ENCODE data around the gene CAPN7. TPM values are rescaled to one million over a fixed set of nuclear protein-coding genes. Genes with fewer than 3 reads are reported as not detected.

The CAPN7 gene
- polyA plus RNA-seq, 3 donors, result 11.7 to 20.8 (median 14.7) TPM

DNA sequence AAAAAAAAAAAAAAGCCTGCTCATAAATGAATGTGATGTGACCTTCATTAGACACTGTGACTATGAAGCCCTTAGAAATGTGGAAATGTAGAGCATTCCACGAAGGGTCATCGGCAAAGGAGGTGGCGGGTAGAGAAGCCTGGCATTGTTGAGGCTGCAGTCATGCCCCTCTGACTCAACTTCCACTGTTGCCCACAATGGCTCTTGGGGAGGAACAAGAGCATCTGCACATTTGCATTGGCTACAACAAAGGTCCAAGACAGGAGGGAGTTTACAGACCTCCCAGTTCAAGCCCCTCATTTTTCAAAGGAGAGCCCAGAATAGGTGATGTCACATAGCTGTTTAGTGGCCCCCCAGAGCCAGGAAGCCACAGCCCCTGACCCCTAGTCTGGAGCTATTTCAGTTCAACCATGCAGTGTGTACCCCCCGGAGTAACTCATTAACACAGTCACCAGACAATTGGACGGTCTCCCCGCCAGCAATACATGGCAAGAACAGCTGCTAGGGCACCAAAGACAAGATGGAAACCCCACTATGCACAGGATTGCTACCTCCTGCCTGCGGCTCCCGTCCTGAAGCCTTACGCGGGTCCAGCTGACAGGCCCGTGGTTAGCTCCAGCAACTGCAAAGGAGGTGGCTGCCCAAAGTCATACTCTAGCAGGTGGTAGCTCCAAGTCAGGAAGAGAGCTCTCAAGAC lies 70.1 kb downstream of the CAPN7 start:
- peaks cover 55 to 61% of the 10 kb centered on the region in 2 donors for H3K4me1 ChIP-seq (ENCODE audit: control insufficient read depth in 1 of 2, insufficient read depth in 2 of 2, low read length in 2 of 2)
- intact Hi-C loops (cut with micrococcal nuclease), result no loop called here
- DNase-seq, result peak; percentile 29 to 80 (median 36)
- H3K79me2 ChIP-seq (ENCODE audit: insufficient read depth, low read length), result peaks cover 12% of the 10 kb centered on the region
- no peak overlapping the region for H3K9ac ChIP-seq (ENCODE audit: insufficient read depth, low read length, poor library complexity, severe bottlenecking)
- Mint-ChIP-seq H3K9me3 (peaks cover 0 to 5% (median 0%) of the 10 kb centered on the region in 7 donors), H3K27ac (peak overlapping the region in 4 of 7 donors; percentile 21 to 87 (median 66)), H3K27me3 (ENCODE audit: low read depth in 3 of 3) (peaks cover 0 to 4% (median 3%) of the 10 kb centered on the region in 3 donors), H3K4me3 (no peak overlapping the region), H3K4me1 (peaks cover 63% of the 10 kb centered on the region), H3K36me3 (peaks cover 52 to 63% of the 10 kb centered on the region in 2 donors)
- no peaks in the 10 kb centered on the region for H3K27me3 ChIP-seq (ENCODE audit: control insufficient read depth in 2 of 2, insufficient read depth in 2 of 2, low read length in 2 of 2)
- no peak overlapping the region for H2AFZ ChIP-seq (ENCODE audit: insufficient read depth, low read depth, low read length, poor library complexity, severe bottlenecking)
- H3K27ac ChIP-seq (ENCODE audit: low read depth in 1 of 2, low read length in 2 of 2), result no peak overlapping the region
- H3K9me3 ChIP-seq (replicated peaks in 1 of 2; ENCODE audit: control insufficient read depth in 1 of 2, insufficient read depth in 1 of 2, low read length in 2 of 2), result no peaks in the 10 kb centered on the region
- WGBS (ENCODE audit: insufficient coverage), result 75% methylated on average over 9 of the region's 11 CpGs
- H4K20me1 ChIP-seq (ENCODE audit: insufficient read depth, low read length), result no peaks in the 10 kb centered on the region
- H3K4me3 ChIP-seq (replicated peaks in 1 of 3; ENCODE audit: low read depth in 2 of 3, low read length in 3 of 3), result no peak overlapping the region
- TF ChIP-seq, protein P1, sequence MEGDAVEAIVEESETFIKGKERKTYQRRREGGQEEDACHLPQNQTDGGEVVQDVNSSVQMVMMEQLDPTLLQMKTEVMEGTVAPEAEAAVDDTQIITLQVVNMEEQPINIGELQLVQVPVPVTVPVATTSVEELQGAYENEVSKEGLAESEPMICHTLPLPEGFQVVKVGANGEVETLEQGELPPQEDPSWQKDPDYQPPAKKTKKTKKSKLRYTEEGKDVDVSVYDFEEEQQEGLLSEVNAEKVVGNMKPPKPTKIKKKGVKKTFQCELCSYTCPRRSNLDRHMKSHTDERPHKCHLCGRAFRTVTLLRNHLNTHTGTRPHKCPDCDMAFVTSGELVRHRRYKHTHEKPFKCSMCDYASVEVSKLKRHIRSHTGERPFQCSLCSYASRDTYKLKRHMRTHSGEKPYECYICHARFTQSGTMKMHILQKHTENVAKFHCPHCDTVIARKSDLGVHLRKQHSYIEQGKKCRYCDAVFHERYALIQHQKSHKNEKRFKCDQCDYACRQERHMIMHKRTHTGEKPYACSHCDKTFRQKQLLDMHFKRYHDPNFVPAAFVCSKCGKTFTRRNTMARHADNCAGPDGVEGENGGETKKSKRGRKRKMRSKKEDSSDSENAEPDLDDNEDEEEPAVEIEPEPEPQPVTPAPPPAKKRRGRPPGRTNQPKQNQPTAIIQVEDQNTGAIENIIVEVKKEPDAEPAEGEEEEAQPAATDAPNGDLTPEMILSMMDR (IDR thresholded peaks at IDR 0.05), result no peak
- H3K36me3 ChIP-seq (replicated peaks in 1 of 2; ENCODE audit: control insufficient read depth in 1 of 2, insufficient read depth in 2 of 2, low read length in 2 of 2), result no peaks in the 10 kb centered on the region
- H3K4me2 ChIP-seq (replicated peaks; ENCODE audit: extremely low read depth, low read length, poor library complexity, severe bottlenecking), result no peak overlapping the region

DNA sequence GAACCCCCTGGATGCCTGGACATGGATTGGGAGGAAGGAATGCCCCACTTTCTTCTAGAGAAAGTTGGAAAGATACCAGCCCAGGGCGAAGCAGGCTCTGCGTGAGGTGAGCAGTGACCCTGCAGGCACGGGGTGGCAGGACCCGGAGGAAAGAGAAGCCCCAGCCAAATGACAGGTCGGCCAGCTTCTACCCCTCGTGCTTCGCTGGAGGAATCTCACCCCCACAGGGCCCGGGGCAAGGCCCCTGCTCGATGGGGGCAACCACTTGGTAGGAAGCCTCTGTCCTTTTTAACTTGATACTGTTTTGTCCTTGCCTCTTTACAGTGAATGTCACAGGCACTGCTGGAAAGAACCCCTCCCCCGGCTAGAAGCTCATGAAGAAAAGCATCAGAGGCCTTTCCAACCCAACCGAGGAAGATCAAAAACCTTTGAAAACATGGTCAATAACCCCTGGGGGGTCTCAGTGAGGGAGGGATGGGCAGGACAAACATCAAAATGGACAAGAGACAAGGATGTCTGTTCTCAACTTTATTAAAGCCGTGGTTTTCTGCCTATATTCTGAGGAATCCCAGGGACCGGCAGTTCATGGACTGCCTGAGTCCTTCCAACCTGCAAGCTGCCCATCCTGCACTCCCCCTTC lies 71.9 kb downstream of the CAPN7 start:
- Histone ChIP-seq H3K4me1 (ENCODE audit: control insufficient read depth in 1 of 2, insufficient read depth in 2 of 2, low read length in 2 of 2) (peaks cover 37 to 43% of the 10 kb centered on the region in 2 donors), H3K4me3 (replicated peaks in 1 of 3; ENCODE audit: low read depth in 2 of 3, low read length in 3 of 3) (no peak overlapping the region), H3K4me2 (replicated peaks; ENCODE audit: extremely low read depth, low read length, poor library complexity, severe bottlenecking) (no peak overlapping the region), H3K9me3 (replicated peaks in 1 of 2; ENCODE audit: control insufficient read depth in 1 of 2, insufficient read depth in 1 of 2, low read length in 2 of 2) (no peaks in the 10 kb centered on the region), H3K36me3 (replicated peaks in 1 of 2; ENCODE audit: control insufficient read depth in 1 of 2, insufficient read depth in 2 of 2, low read length in 2 of 2) (no peaks in the 10 kb centered on the region), H3K9ac (ENCODE audit: insufficient read depth, low read length, poor library complexity, severe bottlenecking) (no peak overlapping the region), H3K27me3 (ENCODE audit: control insufficient read depth in 2 of 2, insufficient read depth in 2 of 2, low read length in 2 of 2) (no peaks in the 10 kb centered on the region), H4K20me1 (ENCODE audit: insufficient read depth, low read length) (no peaks in the 10 kb centered on the region), H3K27ac (ENCODE audit: low read depth in 1 of 2, low read length in 2 of 2) (no peak overlapping the region), H3K79me2 (ENCODE audit: insufficient read depth, low read length) (peaks cover 12% of the 10 kb centered on the region), H2AFZ (ENCODE audit: insufficient read depth, low read depth, low read length, poor library complexity, severe bottlenecking) (no peak overlapping the region)
- Mint-ChIP-seq H3K36me3 (peaks cover 63 to 70% of the 10 kb centered on the region in 2 donors), H3K4me3 (no peak overlapping the region), H3K27me3 (ENCODE audit: low read depth in 3 of 3) (peaks cover 0 to 4% (median 4%) of the 10 kb centered on the region in 3 donors), H3K9me3 (peaks cover 0 to 5% (median 0%) of the 10 kb centered on the region in 7 donors), H3K27ac (no peak overlapping the region), H3K4me1 (peaks cover 46% of the 10 kb centered on the region)
- WGBS (ENCODE audit: insufficient coverage), result 99% methylated on average over 9 of the region's 13 CpGs
- intact Hi-C loops (cut with micrococcal nuclease), result no loop called here
- TF ChIP-seq, protein P1 (IDR thresholded peaks at IDR 0.05), result no peak
- no peak for DNase-seq
